Choroid plexus epithelial cell (primary cell): ENCODE measurements around the gene TWIST2.

Experiments used
- DNase-seq: peaks from one replicate; pipeline ENCODE4 v3.0.0-alpha.2; 2010; ENCODE audit warnings: low read depth
- H3K4me3 ChIP-seq: 2 replicates; pipeline ENCODE4 v1.5.1; 2011; ENCODE audit warnings: low read depth, mild to moderate bottlenecking, control low read depth, low read length, moderate library complexity
- TF ChIP-seq, protein P1 (sequence below): conservative IDR thresholded peaks from 2 replicates; pipeline ENCODE4 v1.5.1; 2011; ENCODE audit warnings: low read depth, mild to moderate bottlenecking, control low read depth, inconsistent platforms, low read length, moderate library complexity

Gene TWIST2

DNA sequence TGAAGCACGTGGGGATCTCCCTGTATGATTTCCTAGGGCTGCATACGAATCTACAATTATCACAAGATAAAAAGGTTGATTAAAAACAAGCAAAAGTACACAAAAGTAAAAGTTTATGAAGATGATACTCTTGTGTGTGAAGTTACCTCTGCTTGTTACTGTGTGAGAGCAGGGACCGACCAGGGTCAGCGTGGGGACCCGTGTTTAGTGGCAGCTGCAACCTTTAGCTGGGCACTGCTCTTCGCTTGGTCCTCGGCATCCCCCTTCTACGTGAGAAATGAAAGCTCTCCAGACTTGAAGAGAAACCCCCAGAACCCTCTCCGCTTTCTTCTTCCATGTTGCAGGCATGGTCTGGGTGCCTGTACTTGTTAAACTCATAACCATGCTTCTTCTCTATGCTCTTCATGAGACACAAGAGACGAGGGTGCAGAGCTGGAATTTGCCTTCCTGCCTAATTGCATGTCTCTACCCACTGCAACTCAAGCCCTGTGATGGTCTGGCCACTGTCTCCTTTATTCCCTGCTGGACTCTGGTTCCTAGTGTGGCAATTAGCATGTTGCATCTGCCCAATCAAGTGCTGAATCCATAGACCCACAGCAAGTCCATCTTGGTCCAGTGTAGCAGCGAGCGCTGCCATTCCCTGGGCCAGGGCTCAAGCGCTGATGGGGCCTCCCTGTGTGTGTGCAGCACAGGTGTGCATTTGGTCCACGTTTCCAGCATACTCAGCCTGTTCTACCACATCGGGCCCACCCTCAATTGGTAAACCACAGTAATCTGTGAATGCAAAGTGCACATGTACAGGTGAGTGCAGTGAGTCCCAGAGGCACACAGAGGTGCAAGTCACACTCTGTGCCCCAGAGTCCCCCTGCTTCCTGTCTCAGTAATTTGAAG lies 88.5 kb downstream of the TWIST2 start:
- H3K4me3 ChIP-seq, result no peak overlapping the region
- TF ChIP-seq, protein P1, sequence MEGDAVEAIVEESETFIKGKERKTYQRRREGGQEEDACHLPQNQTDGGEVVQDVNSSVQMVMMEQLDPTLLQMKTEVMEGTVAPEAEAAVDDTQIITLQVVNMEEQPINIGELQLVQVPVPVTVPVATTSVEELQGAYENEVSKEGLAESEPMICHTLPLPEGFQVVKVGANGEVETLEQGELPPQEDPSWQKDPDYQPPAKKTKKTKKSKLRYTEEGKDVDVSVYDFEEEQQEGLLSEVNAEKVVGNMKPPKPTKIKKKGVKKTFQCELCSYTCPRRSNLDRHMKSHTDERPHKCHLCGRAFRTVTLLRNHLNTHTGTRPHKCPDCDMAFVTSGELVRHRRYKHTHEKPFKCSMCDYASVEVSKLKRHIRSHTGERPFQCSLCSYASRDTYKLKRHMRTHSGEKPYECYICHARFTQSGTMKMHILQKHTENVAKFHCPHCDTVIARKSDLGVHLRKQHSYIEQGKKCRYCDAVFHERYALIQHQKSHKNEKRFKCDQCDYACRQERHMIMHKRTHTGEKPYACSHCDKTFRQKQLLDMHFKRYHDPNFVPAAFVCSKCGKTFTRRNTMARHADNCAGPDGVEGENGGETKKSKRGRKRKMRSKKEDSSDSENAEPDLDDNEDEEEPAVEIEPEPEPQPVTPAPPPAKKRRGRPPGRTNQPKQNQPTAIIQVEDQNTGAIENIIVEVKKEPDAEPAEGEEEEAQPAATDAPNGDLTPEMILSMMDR, result no peak
- no peak for DNase-seq

DNA sequence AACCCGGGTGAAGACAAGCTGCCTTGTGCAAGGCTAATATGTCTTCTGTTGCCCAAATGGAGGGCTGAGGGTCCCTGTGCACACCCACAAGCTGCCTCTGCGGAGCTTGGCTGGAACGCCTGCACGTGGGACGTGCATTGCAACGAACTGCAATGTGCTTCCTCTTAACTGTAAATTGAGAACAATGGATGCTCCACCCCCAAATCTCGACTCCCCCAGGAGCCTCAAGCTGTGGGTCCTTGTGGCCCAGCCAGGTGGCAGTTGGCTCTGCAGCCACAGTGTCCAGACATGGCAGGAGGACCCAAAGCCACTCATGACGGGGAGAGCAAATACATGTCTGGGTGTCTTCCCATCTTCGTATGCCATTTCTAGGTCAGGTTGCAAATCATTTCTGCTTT lies 90.1 kb downstream of the TWIST2 start:
- no peak for DNase-seq
- TF ChIP-seq, protein P1, result no peak
- no peak overlapping the region for H3K4me3 ChIP-seq

DNA sequence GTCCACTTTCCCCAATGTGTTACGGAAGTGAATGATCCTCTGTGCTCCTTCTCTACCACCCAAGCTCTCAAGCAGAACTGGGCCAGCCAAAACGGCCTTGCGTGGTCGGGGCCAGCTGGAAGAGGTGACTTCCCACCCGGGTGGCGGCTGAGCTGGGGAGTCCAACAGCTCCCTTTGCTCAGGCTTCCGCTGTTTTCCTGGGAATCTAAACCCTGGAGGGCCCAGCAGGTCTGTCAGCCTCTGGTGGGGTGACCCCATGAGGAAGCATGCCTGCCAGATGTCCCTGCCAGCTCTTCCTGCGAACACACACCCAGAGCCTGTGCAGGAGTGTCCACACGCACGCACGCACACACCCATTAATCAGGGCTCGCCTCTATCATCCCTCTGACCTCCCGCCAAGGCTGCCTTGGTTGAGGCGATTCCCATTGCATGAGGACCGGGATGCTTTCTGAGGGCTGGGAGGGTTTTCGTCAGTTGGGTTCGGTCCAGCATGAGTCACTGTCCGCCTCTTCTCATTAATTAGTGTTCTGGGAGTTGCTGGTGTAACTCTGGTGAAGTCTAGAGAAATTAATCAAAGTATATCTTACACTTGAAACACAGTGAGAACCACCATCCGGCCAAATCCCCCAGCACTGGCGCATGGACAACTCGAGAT lies 90.6 kb downstream of the TWIST2 start:
- H3K4me3 ChIP-seq, result no peak overlapping the region
- TF ChIP-seq, protein P1, result no peak
- no peak for DNase-seq

DNA sequence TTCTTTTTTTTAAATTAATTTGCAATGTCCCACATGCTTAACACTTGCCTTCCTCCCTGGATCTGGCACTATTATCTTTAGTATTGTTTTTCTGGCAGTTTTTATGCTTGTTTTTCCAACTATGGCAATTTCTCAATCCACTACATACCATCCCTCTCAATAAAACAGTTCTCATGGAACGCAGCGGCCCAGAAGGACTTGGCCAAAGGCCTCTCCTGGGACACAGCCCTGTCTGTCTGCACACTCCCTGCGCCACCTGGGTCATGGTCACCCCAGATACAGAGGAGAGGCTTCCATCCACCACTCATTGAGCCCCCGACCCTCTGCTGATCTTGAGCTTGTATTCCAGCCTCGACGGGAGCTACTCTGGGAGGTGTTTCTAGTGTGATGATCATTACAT lies 91.2 kb downstream of the TWIST2 start:
- no peak overlapping the region for H3K4me3 ChIP-seq
- no peak for DNase-seq
- TF ChIP-seq, protein P1, result no peak

DNA sequence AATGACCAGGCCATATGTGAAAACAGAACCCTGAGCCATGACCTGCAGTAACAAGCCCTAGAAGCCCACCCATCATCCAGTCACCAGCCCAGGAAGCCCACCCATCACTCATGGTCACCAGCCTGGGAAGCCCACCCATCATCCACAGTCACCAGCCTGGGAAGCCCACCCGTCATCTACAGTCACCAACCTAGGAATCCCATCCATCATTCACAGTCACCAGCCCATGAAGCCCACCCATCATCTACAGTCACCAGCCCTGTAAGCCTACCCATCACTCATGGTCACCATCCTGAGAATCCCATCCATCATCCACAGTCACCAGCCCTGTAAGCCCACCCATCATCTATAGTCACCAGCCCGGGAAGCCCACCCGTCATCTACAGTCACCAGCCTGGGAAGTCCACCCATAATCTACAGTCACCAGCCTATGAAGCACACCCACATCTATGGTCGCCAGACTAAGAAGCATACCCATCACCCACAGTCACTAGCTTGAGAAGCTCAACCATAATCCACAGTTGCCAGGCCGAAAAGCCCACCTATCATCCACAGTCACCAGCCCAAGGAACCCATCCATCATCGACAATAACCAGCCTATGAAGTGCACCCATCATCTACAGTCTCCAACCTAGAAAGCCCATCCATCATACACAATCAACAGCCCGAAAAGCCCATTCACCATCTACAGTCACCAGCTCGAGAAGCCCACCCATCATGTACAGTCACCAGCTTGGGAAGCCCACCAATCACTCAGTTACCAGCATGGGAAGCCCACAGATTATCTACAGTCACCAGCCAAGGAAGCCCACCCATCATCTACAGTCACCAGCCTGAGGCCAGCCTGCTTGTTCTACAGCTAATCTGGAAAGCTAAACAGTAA lies 91.9 kb downstream of the TWIST2 start:
- TF ChIP-seq, protein P1, result no peak

DNA sequence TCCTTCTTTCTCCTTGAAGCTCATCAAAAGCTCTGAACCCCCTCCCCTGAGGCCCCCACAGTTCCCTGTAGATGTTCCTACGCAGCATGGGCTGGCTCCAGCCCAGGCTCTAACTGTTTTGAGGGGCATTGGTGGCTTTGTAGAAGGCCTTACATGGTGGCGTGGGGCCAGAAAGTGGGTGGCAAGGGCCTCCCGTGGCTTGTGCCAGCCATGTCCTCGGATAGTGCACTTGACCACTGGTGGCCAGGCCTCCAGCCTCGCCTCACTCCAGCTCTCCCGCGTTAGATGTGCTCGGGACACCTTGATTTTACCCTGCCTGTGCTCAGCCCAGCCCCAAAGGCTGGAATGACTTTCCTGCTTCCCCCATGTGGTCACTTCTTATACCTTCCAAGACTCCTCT lies 92.9 kb downstream of the TWIST2 start:
- TF ChIP-seq, protein P1, result no peak
- no peak for DNase-seq
- H3K4me3 ChIP-seq, result no peak overlapping the region

More for the DNA sequence above, 91.9 kb downstream of the TWIST2 start:
- DNase-seq, result no peak
- H3K4me3 ChIP-seq, result no peak overlapping the region
